SU-DHL-6 (cell line): Measurements from ENCODE around the gene CDK11B.
"Not testable (repeated sequence)": the region's sequence is repeated elsewhere in the genome, so short reads cannot be mapped to it uniquely, and the experiment has no call there.

Experiments used
- EZH2phosphoT487 ChIP-seq: fragments of 200-600 bp; sonication (generic), shearing (Covaris generic); conservative IDR thresholded peaks from 2 replicates; pipeline ENCODE4 v1.6.1; 2018; ENCODE audit warnings: mild to moderate bottlenecking, antibody characterized with exemption, low read length, moderate library complexity, mixed read lengths
- TF ChIP-seq, protein P1 (sequence below): fragments of 200-600 bp; sonication (generic); IDR thresholded peaks from one replicate; pipeline ENCODE4 v1.5.1; 2017; ENCODE audit warnings: antibody characterized with exemption, mild to moderate bottlenecking, low read length, moderate library complexity; ENCODE audit not compliant: insufficient read depth, poor library complexity, severe bottlenecking

GRCh38 chr1:1647567-1648241, 11.1 kb downstream of the CDK11B start:
- TF ChIP-seq, protein P1, sequence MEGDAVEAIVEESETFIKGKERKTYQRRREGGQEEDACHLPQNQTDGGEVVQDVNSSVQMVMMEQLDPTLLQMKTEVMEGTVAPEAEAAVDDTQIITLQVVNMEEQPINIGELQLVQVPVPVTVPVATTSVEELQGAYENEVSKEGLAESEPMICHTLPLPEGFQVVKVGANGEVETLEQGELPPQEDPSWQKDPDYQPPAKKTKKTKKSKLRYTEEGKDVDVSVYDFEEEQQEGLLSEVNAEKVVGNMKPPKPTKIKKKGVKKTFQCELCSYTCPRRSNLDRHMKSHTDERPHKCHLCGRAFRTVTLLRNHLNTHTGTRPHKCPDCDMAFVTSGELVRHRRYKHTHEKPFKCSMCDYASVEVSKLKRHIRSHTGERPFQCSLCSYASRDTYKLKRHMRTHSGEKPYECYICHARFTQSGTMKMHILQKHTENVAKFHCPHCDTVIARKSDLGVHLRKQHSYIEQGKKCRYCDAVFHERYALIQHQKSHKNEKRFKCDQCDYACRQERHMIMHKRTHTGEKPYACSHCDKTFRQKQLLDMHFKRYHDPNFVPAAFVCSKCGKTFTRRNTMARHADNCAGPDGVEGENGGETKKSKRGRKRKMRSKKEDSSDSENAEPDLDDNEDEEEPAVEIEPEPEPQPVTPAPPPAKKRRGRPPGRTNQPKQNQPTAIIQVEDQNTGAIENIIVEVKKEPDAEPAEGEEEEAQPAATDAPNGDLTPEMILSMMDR: not testable (repeated sequence)
- not testable (repeated sequence) for TF ChIP-seq EZH2phosphoT487
